K562 (cell line): ENCODE data around the gene ACO2. TPM values are rescaled to one million over a fixed set of nuclear protein-coding genes. Genes with fewer than 3 reads are reported as not detected.
A peak's percentile ranks its signal among the peaks of the same experiment; 100 is the strongest.

Source experiments
- CBFA2T3 ChIP-seq: fragments of 450-650 bp; IDR thresholded peaks from 2 replicates; pipeline ENCODE4 v1.6.1; 2017
- ETS1 ChIP-seq: conservative IDR thresholded peaks from 2 replicates; pipeline ENCODE4 v1.6.1; 2011; ENCODE audit warnings: low read depth, mild to moderate bottlenecking, low read length; ENCODE audit not compliant: control insufficient read depth
- FOXP4 ChIP-seq: sonication (generic); formaldehyde crosslinking; IDR thresholded peaks from 2 replicates; pipeline ENCODE4 v1.8.0; 2022; ENCODE audit warnings: mild to moderate bottlenecking, missing genetic modification reagents, borderline replicate concordance
- HCFC1 ChIP-seq: IDR thresholded peaks from 2 replicates; pipeline ENCODE4 v1.6.1; 2012; ENCODE audit warnings: low read depth, low read length, improper control_type of control experiment
- HNRNPLL ChIP-seq: fragments of 200-400 bp; formaldehyde crosslinking; IDR thresholded peaks from 2 replicates; pipeline ENCODE4 v1.6.1; 2017; ENCODE audit warnings: low read length, low read depth, mild to moderate bottlenecking; ENCODE audit not compliant: poor library complexity, severe bottlenecking
- ILK ChIP-seq: fragments of 450-650 bp; IDR thresholded peaks from 2 replicates; pipeline ENCODE4 v1.6.1; 2016; ENCODE audit warnings: missing genetic modification characterization, low read depth, mild to moderate bottlenecking, missing compliant biosample characterization, moderate library complexity, borderline replicate concordance
- MEF2D ChIP-seq: conservative IDR thresholded peaks from 2 replicates; pipeline ENCODE4 v1.6.1; 2016; ENCODE audit warnings: low read depth, missing genetic modification characterization, missing compliant biosample characterization
- NCOA4 ChIP-seq: fragments of 450-650 bp; IDR thresholded peaks from 2 replicates; pipeline ENCODE4 v1.6.1; 2018; ENCODE audit warnings: mild to moderate bottlenecking; ENCODE audit not compliant: partially characterized antibody
- ZC3H11A ChIP-seq: IDR thresholded peaks from 2 replicates; pipeline ENCODE4 v1.6.1; 2012; ENCODE audit warnings: low read depth, low read length, improper control_type of control experiment
- ZNF263 ChIP-seq: sonication (generic); formaldehyde crosslinking; IDR thresholded peaks from 2 replicates; pipeline ENCODE4 v1.8.0; 2022; ENCODE audit warnings: mild to moderate bottlenecking, missing genetic modification reagents, borderline replicate concordance
- polyA plus RNA-seq, 8 experiments: library from polyadenylated mRNA; depleted of rRNA in 4 of 8; stranded (reverse) in 5 of 8; unstranded in 3 of 8; fragments of >200 nt; fragmentation: Nextera tagmentation in 2 of 8; fragmentation: Illumina TruSeq in 1 of 8; extraction: Ambion mirVana in 2 of 8; extraction: Trizol in 1 of 8; gene quantifications; 2 replicates each; pipeline versions ENCODE4 v1.2.1 to v1.2.3, GENCODE V29; 2011 to 2014; ENCODE audit warnings: inconsistent platforms in 1 of 8, missing spikeins in 1 of 8
- total RNA-seq, 7 experiments: library from RNA; depleted of rRNA in 6 of 7; stranded (reverse); fragments of >200 nt in 6 of 7; fragmentation: Illumina TruSeq in 2 of 7; extraction: Trizol in 2 of 7; gene quantifications; 2 replicates each; pipeline versions ENCODE4 v1.2.1 to v1.2.3, GENCODE V29; 2011 to 2021; ENCODE audit warnings: low replicate concordance in 1 of 7
- TF ChIP-seq, protein P1 (sequence below): fragments of 450-650 bp; IDR thresholded peaks from 2 replicates; pipeline ENCODE4 v1.6.1; 2016
- TF ChIP-seq, protein P2 (sequence below): sonication (generic); formaldehyde crosslinking; IDR thresholded peaks from 2 replicates; pipeline ENCODE4 v1.9.0; 2022; ENCODE audit warnings: mild to moderate bottlenecking, missing genetic modification reagents
- TF ChIP-seq, protein P3 (sequence below), 2 experiments: fragments of 450-650 bp; IDR thresholded peaks; 2 replicates each; pipeline ENCODE4 v1.6.1; 2016; ENCODE audit warnings: mild to moderate bottlenecking in 2 of 2, borderline replicate concordance in 1 of 2, low read depth in 1 of 2, moderate library complexity in 1 of 2

ACO2 gene
- total and polyA plus RNA-seq, 9 of the 15 experiments (the other 6 are each of a cell fraction or from before 2014, with no cell fraction given), result 16.2 to 119 (median 43.2) TPM

- TF ChIP-seq FOXP4 (CRISPR knock-in tag) (no peak), ZC3H11A (no peak), ZNF263 (CRISPR knock-in tag) (no peak), NCOA4 (no peak), HCFC1 (peak; percentile 90), ILK (tag) (no peak), HNRNPLL (peak; percentile 65), MEF2D (tag) (peak; percentile 90; the same call in 1 of the 2 replicates), CBFA2T3 (no peak), ETS1 (0 out of 2 replicates have a peak, but pooled peaks have one; percentile 21)
- TF ChIP-seq, protein P1, sequence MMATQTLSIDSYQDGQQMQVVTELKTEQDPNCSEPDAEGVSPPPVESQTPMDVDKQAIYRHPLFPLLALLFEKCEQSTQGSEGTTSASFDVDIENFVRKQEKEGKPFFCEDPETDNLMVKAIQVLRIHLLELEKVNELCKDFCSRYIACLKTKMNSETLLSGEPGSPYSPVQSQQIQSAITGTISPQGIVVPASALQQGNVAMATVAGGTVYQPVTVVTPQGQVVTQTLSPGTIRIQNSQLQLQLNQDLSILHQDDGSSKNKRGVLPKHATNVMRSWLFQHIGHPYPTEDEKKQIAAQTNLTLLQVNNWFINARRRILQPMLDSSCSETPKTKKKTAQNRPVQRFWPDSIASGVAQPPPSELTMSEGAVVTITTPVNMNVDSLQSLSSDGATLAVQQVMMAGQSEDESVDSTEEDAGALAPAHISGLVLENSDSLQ, result peak; percentile 74
- TF ChIP-seq, protein P2, sequence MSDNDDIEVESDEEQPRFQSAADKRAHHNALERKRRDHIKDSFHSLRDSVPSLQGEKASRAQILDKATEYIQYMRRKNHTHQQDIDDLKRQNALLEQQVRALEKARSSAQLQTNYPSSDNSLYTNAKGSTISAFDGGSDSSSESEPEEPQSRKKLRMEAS, result peak; percentile 66
- TF ChIP-seq, protein P3, sequence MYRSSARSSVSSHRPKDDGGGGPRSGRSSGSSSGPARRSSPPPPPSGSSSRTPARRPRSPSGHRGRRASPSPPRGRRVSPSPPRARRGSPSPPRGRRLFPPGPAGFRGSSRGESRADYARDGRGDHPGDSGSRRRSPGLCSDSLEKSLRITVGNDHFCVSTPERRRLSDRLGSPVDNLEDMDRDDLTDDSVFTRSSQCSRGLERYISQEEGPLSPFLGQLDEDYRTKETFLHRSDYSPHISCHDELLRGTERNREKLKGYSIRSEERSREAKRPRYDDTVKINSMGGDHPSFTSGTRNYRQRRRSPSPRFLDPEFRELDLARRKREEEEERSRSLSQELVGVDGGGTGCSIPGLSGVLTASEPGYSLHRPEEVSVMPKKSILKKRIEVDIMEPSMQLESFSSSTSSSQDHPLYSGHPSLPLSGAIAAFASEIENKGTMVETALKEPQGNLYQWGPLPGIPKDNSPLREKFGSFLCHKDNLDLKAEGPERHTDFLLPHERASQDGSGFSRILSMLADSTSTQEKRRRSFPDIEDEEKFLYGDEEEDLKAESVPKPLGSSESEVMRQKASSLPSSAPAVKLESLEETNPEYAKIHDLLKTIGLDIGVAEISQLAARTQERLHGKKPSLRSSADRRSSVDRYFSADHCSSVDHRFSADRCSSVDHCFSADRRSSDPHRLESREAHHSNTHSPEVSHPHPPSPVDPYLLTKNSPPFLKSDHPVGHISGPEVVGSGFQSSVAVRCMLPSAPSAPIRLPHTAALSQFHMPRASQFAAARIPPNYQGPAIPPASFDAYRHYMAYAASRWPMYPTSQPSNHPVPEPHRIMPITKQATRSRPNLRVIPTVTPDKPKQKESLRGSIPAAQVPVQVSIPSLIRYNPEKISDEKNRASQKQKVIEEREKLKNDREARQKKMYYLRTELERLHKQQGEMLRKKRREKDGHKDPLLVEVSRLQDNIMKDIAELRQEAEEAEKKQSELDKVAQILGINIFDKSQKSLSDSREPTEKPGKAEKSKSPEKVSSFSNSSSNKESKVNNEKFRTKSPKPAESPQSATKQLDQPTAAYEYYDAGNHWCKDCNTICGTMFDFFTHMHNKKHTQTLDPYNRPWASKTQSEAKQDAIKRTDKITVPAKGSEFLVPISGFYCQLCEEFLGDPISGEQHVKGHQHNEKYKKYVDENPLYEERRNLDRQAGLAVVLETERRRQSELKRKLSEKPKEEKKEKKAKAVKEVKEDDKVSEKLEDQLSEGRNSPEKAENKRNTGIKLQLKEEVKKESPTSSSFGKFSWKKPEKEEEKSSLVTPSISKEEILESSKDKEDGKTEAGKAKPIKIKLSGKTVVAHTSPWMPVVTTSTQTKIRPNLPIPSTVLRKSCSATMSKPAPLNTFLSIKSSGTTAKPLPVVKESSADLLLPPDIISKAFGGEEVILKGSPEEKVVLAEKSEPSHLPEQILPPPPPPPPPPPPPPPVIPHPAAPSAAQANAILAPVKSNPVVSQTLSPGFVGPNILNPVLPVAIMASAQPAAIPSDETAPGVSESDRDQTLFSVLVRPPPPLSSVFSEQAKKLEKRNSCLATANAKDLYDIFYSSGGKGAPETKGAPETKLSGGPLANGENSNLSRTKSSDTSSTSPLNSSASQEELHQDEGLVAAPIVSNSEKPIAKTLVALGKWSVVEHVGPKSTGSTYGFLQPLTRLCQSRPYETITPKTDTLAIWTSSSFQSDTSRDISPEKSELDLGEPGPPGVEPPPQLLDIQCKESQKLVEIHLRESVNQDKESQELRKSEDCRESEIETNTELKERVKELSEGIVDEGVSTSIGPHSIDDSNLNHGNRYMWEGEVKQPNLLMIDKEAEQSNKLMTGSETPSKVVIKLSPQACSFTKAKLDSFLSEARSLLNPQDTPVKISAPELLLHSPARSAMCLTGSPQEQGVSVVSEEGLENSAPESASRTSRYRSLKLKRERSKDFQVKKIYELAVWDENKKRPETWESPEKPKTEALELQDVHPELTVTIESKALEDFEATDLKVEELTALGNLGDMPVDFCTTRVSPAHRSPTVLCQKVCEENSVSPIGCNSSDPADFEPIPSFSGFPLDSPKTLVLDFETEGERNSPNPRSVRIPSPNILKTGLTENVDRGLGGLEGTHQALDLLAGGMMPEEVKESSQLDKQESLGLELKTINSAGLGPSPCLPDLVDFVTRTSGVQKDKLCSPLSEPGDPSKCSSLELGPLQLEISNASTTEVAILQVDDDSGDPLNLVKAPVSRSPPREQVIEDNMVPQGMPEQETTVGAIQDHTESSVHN (IDR thresholded peaks at IDR 0.05; ENCODE audit: borderline replicate concordance in 1 of 2, low read depth in 1 of 2), result peak in 1 of 2 experiments; percentile 43; a peak in 1 of 4 replicates
- TF ChIP-seq, all 486 proteins: peak for 71
Measured at GRCh38 chr22:41448189-41448808, 20.6 kb upstream of the ACO2 start (continued).
